ENCODE data around the gene TMEM185B.
A peak's percentile ranks its signal among the peaks of the same experiment; 100 is the strongest.
"Not testable (repeated sequence)": the region's sequence is repeated elsewhere in the genome, so short reads cannot be mapped to it uniquely, and the experiment has no call there.

The TMEM185B gene

DNA sequence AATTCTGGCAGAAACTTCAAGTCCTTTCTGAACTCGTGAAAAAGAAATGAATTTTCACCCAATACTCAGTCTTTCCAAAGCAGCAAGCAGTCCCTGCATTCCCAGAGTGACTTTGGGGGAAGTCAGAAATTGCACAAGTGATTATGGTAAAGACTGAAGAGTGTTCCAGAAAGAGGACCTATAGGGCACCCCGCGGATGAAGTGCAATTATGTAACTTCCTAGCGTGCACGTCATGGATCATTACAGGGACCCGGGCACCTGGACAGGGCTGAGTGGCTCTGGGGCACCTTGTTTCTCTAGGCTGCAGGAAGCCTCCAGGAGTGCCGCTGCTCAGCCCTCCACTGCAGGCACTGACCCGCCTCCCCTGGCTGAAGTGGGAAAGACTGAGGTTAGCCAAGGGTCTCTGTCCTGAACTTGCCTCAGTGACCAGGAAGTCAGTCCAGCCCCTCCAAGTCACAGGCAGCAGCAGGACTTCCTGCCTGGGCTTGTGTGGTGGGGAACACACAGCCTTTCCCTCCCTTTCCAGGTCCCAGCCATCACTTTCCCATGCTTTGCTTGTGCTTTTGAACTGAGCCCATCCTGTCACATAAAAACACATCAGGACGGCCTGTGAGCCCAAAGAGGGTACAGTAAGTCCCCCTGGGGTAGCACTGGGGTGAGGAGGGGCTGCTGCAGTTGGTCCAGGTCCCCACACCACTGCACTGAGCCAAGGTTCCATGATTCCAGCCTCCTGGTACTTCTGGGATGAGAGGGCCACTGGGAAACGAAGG, 19.8 kb downstream of the TMEM185B start:
- Histone ChIP-seq H3K27me3 (ENCODE audit: insufficient read depth, poor library complexity, severe bottlenecking) (no peaks in the 10 kb centered on the region), H3K27ac (replicated peaks) (peak overlapping the region; percentile 42), H3K4me3 (replicated peaks; ENCODE audit: insufficient read depth, low read length) (no peak overlapping the region)
- peak; percentile 79 to 81 for DNase-seq (ENCODE audit: low read depth in 1 of 2, low spot score in 1 of 2)
- TF ChIP-seq GABPA (IDR thresholded peaks at IDR 0.05; ENCODE audit: low read depth) (0 out of 2 replicates have a peak, but pooled peaks have one; percentile 23), POLR2AphosphoS5 (IDR thresholded peaks at IDR 0.05; ENCODE audit: low read depth) (no peak), SPI1 (IDR thresholded peaks at IDR 0.05; ENCODE audit: borderline replicate concordance, low read depth) (peak; percentile 32; the same call in 1 of the 2 replicates)
- TF ChIP-seq, protein P1, sequence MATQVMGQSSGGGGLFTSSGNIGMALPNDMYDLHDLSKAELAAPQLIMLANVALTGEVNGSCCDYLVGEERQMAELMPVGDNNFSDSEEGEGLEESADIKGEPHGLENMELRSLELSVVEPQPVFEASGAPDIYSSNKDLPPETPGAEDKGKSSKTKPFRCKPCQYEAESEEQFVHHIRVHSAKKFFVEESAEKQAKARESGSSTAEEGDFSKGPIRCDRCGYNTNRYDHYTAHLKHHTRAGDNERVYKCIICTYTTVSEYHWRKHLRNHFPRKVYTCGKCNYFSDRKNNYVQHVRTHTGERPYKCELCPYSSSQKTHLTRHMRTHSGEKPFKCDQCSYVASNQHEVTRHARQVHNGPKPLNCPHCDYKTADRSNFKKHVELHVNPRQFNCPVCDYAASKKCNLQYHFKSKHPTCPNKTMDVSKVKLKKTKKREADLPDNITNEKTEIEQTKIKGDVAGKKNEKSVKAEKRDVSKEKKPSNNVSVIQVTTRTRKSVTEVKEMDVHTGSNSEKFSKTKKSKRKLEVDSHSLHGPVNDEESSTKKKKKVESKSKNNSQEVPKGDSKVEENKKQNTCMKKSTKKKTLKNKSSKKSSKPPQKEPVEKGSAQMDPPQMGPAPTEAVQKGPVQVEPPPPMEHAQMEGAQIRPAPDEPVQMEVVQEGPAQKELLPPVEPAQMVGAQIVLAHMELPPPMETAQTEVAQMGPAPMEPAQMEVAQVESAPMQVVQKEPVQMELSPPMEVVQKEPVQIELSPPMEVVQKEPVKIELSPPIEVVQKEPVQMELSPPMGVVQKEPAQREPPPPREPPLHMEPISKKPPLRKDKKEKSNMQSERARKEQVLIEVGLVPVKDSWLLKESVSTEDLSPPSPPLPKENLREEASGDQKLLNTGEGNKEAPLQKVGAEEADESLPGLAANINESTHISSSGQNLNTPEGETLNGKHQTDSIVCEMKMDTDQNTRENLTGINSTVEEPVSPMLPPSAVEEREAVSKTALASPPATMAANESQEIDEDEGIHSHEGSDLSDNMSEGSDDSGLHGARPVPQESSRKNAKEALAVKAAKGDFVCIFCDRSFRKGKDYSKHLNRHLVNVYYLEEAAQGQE (IDR thresholded peaks at IDR 0.05; ENCODE audit: insufficient replicate concordance, low read depth): no peak
- TF ChIP-seq, protein P2, sequence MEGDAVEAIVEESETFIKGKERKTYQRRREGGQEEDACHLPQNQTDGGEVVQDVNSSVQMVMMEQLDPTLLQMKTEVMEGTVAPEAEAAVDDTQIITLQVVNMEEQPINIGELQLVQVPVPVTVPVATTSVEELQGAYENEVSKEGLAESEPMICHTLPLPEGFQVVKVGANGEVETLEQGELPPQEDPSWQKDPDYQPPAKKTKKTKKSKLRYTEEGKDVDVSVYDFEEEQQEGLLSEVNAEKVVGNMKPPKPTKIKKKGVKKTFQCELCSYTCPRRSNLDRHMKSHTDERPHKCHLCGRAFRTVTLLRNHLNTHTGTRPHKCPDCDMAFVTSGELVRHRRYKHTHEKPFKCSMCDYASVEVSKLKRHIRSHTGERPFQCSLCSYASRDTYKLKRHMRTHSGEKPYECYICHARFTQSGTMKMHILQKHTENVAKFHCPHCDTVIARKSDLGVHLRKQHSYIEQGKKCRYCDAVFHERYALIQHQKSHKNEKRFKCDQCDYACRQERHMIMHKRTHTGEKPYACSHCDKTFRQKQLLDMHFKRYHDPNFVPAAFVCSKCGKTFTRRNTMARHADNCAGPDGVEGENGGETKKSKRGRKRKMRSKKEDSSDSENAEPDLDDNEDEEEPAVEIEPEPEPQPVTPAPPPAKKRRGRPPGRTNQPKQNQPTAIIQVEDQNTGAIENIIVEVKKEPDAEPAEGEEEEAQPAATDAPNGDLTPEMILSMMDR (IDR thresholded peaks at IDR 0.05; ENCODE audit: insufficient read depth, low read length): no peak

DNA sequence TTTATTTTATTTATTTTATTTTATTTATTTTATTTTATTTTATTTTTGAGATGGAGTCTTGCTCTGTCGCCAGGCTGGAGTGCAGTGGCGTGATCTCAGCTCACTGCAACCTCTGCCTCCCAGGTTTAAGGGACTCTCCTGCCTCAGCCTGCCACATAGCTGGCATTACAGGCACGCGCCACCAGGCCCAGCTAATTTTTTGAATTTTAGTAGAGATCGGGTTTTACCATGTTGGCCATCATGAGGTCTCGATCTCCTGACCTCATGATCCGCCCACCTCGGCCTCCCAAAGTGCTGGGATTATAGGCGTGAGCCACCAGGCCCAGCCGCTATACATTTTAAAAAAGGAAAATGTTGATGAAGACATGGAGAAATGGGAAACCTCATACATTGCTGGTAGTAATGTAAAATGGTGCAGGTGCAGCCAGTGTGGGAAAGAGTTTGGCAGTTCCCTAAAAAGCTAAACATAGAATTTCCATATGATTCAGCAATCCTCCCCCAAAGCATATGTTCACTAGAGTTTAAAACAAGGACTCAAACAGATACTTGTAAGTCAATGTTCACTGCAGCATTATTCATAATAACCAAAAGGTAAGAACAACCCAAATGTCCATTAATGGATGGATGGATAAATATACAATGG, 23.3 kb downstream of the TMEM185B start:
- not testable (repeated sequence) for DNase-seq (ENCODE audit: low read depth in 1 of 2, low spot score in 1 of 2); H3K27ac ChIP-seq (replicated peaks); H3K4me3 ChIP-seq (replicated peaks; ENCODE audit: insufficient read depth, low read length); H3K27me3 ChIP-seq (ENCODE audit: insufficient read depth, poor library complexity, severe bottlenecking)

DNA sequence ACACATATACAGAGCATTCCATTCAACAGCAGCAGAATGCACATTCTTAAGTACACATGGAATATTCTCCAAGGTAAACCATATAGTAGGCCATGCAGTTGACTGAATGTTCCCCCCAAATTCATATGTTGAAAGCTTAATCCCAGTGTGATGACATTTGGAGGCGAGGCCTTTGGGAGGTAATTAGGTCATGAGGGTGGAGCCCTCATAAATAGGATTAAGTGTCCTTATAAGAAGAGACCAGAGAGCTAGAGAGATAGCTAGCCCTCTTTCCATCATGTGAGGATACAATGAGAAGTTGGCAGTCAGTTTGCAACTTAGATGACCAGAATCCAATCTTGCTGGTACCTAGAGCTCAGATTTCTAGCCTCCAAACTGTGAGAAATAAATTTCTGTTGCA, 27.6 kb downstream of the TMEM185B start:
- Histone ChIP-seq H3K27ac (replicated peaks) (no peak overlapping the region), H3K4me3 (replicated peaks; ENCODE audit: insufficient read depth, low read length) (no peak overlapping the region), H3K27me3 (ENCODE audit: insufficient read depth, poor library complexity, severe bottlenecking) (no peaks in the 10 kb centered on the region)
- no peak for DNase-seq (ENCODE audit: low read depth in 1 of 2, low spot score in 1 of 2)
- TF ChIP-seq GABPA (IDR thresholded peaks at IDR 0.05; ENCODE audit: low read depth) (no peak), SPI1 (IDR thresholded peaks at IDR 0.05; ENCODE audit: borderline replicate concordance, low read depth) (no peak)
- TF ChIP-seq, protein P1 (IDR thresholded peaks at IDR 0.05; ENCODE audit: insufficient replicate concordance, low read depth): no peak

DNA sequence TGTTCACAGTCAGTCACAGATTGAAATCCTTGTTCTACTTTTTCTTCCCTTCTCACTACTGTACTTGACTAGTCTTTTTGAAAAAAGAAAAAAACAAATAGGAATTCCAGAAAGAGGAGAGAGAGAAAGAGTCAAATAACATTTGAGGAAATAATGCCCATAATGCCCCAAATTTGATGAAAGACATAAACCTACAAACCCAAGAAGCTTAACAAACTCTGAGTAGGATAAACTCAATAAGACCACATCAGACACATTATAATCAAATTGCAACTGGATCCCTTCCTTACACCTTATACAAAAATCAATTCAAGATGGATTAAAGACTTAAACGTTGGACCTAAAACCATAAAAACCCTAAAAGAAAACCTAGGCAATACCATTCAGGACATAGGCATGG, 30.9 kb downstream of the TMEM185B start:
- no peak for DNase-seq (ENCODE audit: low read depth in 1 of 2, low spot score in 1 of 2)
- H3K27me3 ChIP-seq (ENCODE audit: insufficient read depth, poor library complexity, severe bottlenecking): no peaks in the 10 kb centered on the region
- no peak overlapping the region for H3K27ac ChIP-seq (replicated peaks)
- TF ChIP-seq, protein P1 (IDR thresholded peaks at IDR 0.05; ENCODE audit: insufficient replicate concordance, low read depth): no peak
- no peak for TF ChIP-seq GABPA (IDR thresholded peaks at IDR 0.05; ENCODE audit: low read depth)
- TF ChIP-seq SPI1 (IDR thresholded peaks at IDR 0.05; ENCODE audit: borderline replicate concordance, low read depth): no peak
- no peak for TF ChIP-seq POLR2AphosphoS5 (IDR thresholded peaks at IDR 0.05; ENCODE audit: low read depth)
- TF ChIP-seq, protein P2 (IDR thresholded peaks at IDR 0.05; ENCODE audit: insufficient read depth, low read length): no peak
- no peak overlapping the region for H3K4me3 ChIP-seq (replicated peaks; ENCODE audit: insufficient read depth, low read length)

Measured in HL-60 (cell line).